ENCODE measurements around the gene TXNRD3. TPM values are rescaled to one million over a fixed set of nuclear protein-coding genes. Genes with fewer than 3 reads are reported as not detected.
"Not testable (repeated sequence)": the region's sequence is repeated elsewhere in the genome, so short reads cannot be mapped to it uniquely, and the experiment has no call there.

The TXNRD3 gene
- polyA plus RNA-seq, 1 donor (not counting 4 experiments of a cell fraction or from before 2014, with no cell fraction given), result 9.7 TPM

DNA sequence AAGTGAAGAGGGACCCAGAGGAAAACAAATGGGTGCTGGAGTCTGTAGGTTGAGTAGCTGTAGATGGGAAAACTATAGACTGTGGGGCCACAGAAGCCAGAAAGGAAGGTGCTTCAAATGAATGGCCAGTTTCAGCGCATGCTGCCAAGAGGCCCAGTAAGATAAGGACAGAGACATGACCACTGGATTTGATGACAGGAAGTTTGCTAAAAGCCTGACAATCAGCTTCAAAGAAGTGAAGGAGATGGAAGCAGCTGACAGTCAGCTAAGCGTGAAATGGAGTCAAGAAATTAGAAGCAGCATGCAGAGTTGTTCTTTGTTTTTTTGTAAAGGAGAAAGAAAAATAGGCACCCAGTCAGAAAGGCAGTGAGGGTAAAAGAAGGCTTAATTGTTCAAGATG lies 24.9 kb downstream of the TXNRD3 start:
- DNase-seq (ENCODE audit: low read depth, low spot score), result no peak
- FAIRE-seq, result peak; percentile 9
- no peak overlapping the region for H3K9ac ChIP-seq (ENCODE audit: control insufficient read depth, extremely low read depth, insufficient read depth, low read length)
- H3K79me2 ChIP-seq (ENCODE audit: control insufficient read depth, insufficient read depth, low read length), result no peaks in the 10 kb centered on the region
- H3K27me3 ChIP-seq (ENCODE audit: control insufficient read depth, extremely low read depth, insufficient read depth, low read length), result no peaks in the 10 kb centered on the region
- no peak for TF ChIP-seq CTCF (optimal IDR thresholded peaks at IDR 0.05 in 1 of 3, IDR thresholded peaks at IDR 0.05 in 1 of 3, conservative IDR thresholded peaks at IDR 0.05 in 1 of 3; ENCODE audit: extremely low read depth in 1 of 3, insufficient read depth in 2 of 3, low read length in 3 of 3)
- TF ChIP-seq EZH2 (IDR thresholded peaks at IDR 0.05; ENCODE audit: low read length), result no peak
- dilution Hi-C loops (cut with MboI; ENCODE audit: extremely low pct_ligation_motif_present, low sequenced_read_pairs), result no loop called here
- H3K9me1 ChIP-seq (ENCODE audit: control insufficient read depth, extremely low read depth, insufficient read depth, low read length), result no peaks in the 10 kb centered on the region
- no peak overlapping the region for H3K27ac ChIP-seq (ENCODE audit: control insufficient read depth, insufficient read depth, low read length)
- H3K9me3 ChIP-seq (ENCODE audit: control insufficient read depth, low read depth, low read length), result no peaks in the 10 kb centered on the region
- H4K20me1 ChIP-seq (ENCODE audit: control insufficient read depth, extremely low read depth, insufficient read depth, low read length), result no peaks in the 10 kb centered on the region
- H3K4me3 ChIP-seq (ENCODE audit: control insufficient read depth in 2 of 3, extremely low read depth in 1 of 3, insufficient read depth in 2 of 3, low read depth in 1 of 3, low read length in 3 of 3), result no peak overlapping the region
- no peak overlapping the region for H2AFZ ChIP-seq (ENCODE audit: control insufficient read depth, low read length)
- no peaks in the 10 kb centered on the region for H3K4me1 ChIP-seq (ENCODE audit: control insufficient read depth, extremely low read depth, insufficient read depth, low read length)
- H3K4me2 ChIP-seq (ENCODE audit: control insufficient read depth, extremely low read depth, insufficient read depth, low read depth, low read length), result no peak overlapping the region
- H3K36me3 ChIP-seq (ENCODE audit: control insufficient read depth in 2 of 2, extremely low read depth in 1 of 2, insufficient read depth in 2 of 2, low read length in 2 of 2), result peaks cover 3 to 6% of the 10 kb centered on the region in 2 experiments

- peaks cover 21% of the 10 kb centered on the region for H3K4me1 ChIP-seq (ENCODE audit: control insufficient read depth, extremely low read depth, insufficient read depth, low read length)
- dilution Hi-C loops (cut with MboI; ENCODE audit: extremely low pct_ligation_motif_present, low sequenced_read_pairs); DNase-seq (ENCODE audit: low read depth, low spot score); H3K9me3 ChIP-seq (ENCODE audit: control insufficient read depth, low read depth, low read length); H3K9ac ChIP-seq (ENCODE audit: control insufficient read depth, extremely low read depth, insufficient read depth, low read length); FAIRE-seq; H3K36me3 ChIP-seq (ENCODE audit: control insufficient read depth in 2 of 2, extremely low read depth in 1 of 2, insufficient read depth in 2 of 2, low read length in 2 of 2); H4K20me1 ChIP-seq (ENCODE audit: control insufficient read depth, extremely low read depth, insufficient read depth, low read length); H2AFZ ChIP-seq (ENCODE audit: control insufficient read depth, low read length); H3K27me3 ChIP-seq (ENCODE audit: control insufficient read depth, extremely low read depth, insufficient read depth, low read length); H3K79me2 ChIP-seq (ENCODE audit: control insufficient read depth, insufficient read depth, low read length); H3K4me2 ChIP-seq (ENCODE audit: control insufficient read depth, extremely low read depth, insufficient read depth, low read depth, low read length); H3K27ac ChIP-seq (ENCODE audit: control insufficient read depth, insufficient read depth, low read length); H3K4me3 ChIP-seq (ENCODE audit: control insufficient read depth in 2 of 3, extremely low read depth in 1 of 3, insufficient read depth in 2 of 3, low read depth in 1 of 3, low read length in 3 of 3); H3K9me1 ChIP-seq (ENCODE audit: control insufficient read depth, extremely low read depth, insufficient read depth, low read length): not testable (repeated sequence)
These were observed 29.2 kb downstream of the TXNRD3 start for GRCh38 chr3:126625735-126626134.

DNA sequence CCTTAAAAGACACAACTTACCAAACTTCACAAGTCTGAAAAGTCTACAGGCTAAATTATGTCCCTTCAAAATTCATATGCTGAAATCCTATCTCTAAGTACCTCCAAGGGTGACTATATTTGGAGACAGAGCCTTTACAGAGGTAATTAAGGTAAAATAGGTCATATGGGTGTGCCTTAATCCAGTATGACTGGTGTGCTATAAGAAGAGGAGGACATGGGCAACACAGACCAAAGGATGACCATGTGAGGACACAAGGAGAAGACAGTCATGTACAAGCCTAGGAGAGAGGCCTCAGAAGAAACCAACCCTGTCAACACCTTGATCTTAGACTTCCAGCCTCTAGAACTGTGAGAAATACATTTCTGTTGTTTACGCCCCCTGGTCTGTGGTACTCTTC lies 32.2 kb downstream of the TXNRD3 start:
- TF ChIP-seq CTCF (optimal IDR thresholded peaks at IDR 0.05 in 1 of 3, IDR thresholded peaks at IDR 0.05 in 1 of 3, conservative IDR thresholded peaks at IDR 0.05 in 1 of 3; ENCODE audit: extremely low read depth in 1 of 3, insufficient read depth in 2 of 3, low read length in 3 of 3) (no peak), EZH2 (IDR thresholded peaks at IDR 0.05; ENCODE audit: low read length) (no peak)
- DNase-seq (ENCODE audit: low read depth, low spot score), result no peak
- no peaks in the 10 kb centered on the region for H3K9me1 ChIP-seq (ENCODE audit: control insufficient read depth, extremely low read depth, insufficient read depth, low read length)
- no peaks in the 10 kb centered on the region for H3K79me2 ChIP-seq (ENCODE audit: control insufficient read depth, insufficient read depth, low read length)
- no peak overlapping the region for H2AFZ ChIP-seq (ENCODE audit: control insufficient read depth, low read length)
- H4K20me1 ChIP-seq (ENCODE audit: control insufficient read depth, extremely low read depth, insufficient read depth, low read length), result no peaks in the 10 kb centered on the region
- H3K36me3 ChIP-seq (ENCODE audit: control insufficient read depth in 2 of 2, extremely low read depth in 1 of 2, insufficient read depth in 2 of 2, low read length in 2 of 2), result peaks cover 0 to 2% of the 10 kb centered on the region in 2 experiments
- dilution Hi-C loops (cut with MboI; ENCODE audit: extremely low pct_ligation_motif_present, low sequenced_read_pairs), result no loop called here
- no peaks in the 10 kb centered on the region for H3K9me3 ChIP-seq (ENCODE audit: control insufficient read depth, low read depth, low read length)
- FAIRE-seq, result peak; percentile 32
- no peak overlapping the region for H3K27ac ChIP-seq (ENCODE audit: control insufficient read depth, insufficient read depth, low read length)
- H3K27me3 ChIP-seq (ENCODE audit: control insufficient read depth, extremely low read depth, insufficient read depth, low read length), result no peaks in the 10 kb centered on the region
- no peak overlapping the region for H3K4me2 ChIP-seq (ENCODE audit: control insufficient read depth, extremely low read depth, insufficient read depth, low read depth, low read length)
- no peak overlapping the region for H3K9ac ChIP-seq (ENCODE audit: control insufficient read depth, extremely low read depth, insufficient read depth, low read length)
- H3K4me3 ChIP-seq (ENCODE audit: control insufficient read depth in 2 of 3, extremely low read depth in 1 of 3, insufficient read depth in 2 of 3, low read depth in 1 of 3, low read length in 3 of 3), result no peak overlapping the region
- H3K4me1 ChIP-seq (ENCODE audit: control insufficient read depth, extremely low read depth, insufficient read depth, low read length), result peaks cover 30% of the 10 kb centered on the region

Data from keratinocyte (primary cell).